NOMO-1 (cell line): ENCODE measurements around the gene SDSL.
A peak's percentile ranks its signal among the peaks of the same experiment; 100 is the strongest.

Source experiments
- DNase-seq, 2 experiments: peaks; one replicate each; lab custom pipeline; 2025; ENCODE audit not compliant: unreplicated experiment in 2 of 2; lab: John Stamatoyannopoulos, UW

SDSL gene

GRCh38 chr12:113445544-113446171 is 23.5 kb downstream of the SDSL start:
- DNase-seq = peak; percentile 86 to 94

GRCh38 chr12:113448873-113449272 is 26.7 kb downstream of the SDSL start:
- no peak for DNase-seq

- no peak for DNase-seq
Measured at GRCh38 chr12:113449299-113449698, 27.1 kb downstream of the SDSL start.

- DNase-seq = no peak
Measured at GRCh38 chr12:113449839-113450238, 27.7 kb downstream of the SDSL start.

- no peak for DNase-seq
Measured at GRCh38 chr12:113452458-113452857, 30.3 kb downstream of the SDSL start.

GRCh38 chr12:113453330-113453729 is 31.1 kb downstream of the SDSL start:
- no peak for DNase-seq

- no peak for DNase-seq
Measured at GRCh38 chr12:113456199-113456598, 34.0 kb downstream of the SDSL start.

- no peak for DNase-seq
Measured at GRCh38 chr12:113456761-113457160, 34.6 kb downstream of the SDSL start.

- DNase-seq = no peak
Measured at GRCh38 chr12:113457185-113457584, 35.0 kb downstream of the SDSL start.

GRCh38 chr12:113457710-113458109 is 35.5 kb downstream of the SDSL start:
- DNase-seq = no peak

- no peak for DNase-seq
Measured at GRCh38 chr12:113459981-113460380, 37.8 kb downstream of the SDSL start.

- peak in 1 of 2 experiments; percentile 34 for DNase-seq
Measured at GRCh38 chr12:113461666-113462065, 39.5 kb downstream of the SDSL start.

- DNase-seq = peak; percentile 54 to 58
Measured at GRCh38 chr12:113462117-113462774, 40.1 kb downstream of the SDSL start.

GRCh38 chr12:113462998-113463745 is 41.0 kb downstream of the SDSL start:
- DNase-seq = no peak

- no peak for DNase-seq
Measured at GRCh38 chr12:113463746-113464451, 41.7 kb downstream of the SDSL start.

GRCh38 chr12:113464452-113464775 is 42.2 kb downstream of the SDSL start:
- DNase-seq = no peak

GRCh38 chr12:113464852-113465719 is 42.9 kb downstream of the SDSL start:
- DNase-seq = no peak

- no peak for DNase-seq
Measured at GRCh38 chr12:113465808-113466453, 43.8 kb downstream of the SDSL start.

- DNase-seq = no peak
Measured at GRCh38 chr12:113466454-113467141, 44.4 kb downstream of the SDSL start.
